ENCODE results near the gene CREB3L2. TPM values are rescaled to one million over a fixed set of nuclear protein-coding genes. Genes with fewer than 3 reads are reported as not detected.
A peak's percentile ranks its signal among the peaks of the same experiment; 100 is the strongest.

Gene CREB3L2
- total and polyA plus RNA-seq, 2 of the 13 experiments (the other 11 are each of a cell fraction or from before 2014, with no cell fraction given) = 22.1 to 41.1 TPM

DNA sequence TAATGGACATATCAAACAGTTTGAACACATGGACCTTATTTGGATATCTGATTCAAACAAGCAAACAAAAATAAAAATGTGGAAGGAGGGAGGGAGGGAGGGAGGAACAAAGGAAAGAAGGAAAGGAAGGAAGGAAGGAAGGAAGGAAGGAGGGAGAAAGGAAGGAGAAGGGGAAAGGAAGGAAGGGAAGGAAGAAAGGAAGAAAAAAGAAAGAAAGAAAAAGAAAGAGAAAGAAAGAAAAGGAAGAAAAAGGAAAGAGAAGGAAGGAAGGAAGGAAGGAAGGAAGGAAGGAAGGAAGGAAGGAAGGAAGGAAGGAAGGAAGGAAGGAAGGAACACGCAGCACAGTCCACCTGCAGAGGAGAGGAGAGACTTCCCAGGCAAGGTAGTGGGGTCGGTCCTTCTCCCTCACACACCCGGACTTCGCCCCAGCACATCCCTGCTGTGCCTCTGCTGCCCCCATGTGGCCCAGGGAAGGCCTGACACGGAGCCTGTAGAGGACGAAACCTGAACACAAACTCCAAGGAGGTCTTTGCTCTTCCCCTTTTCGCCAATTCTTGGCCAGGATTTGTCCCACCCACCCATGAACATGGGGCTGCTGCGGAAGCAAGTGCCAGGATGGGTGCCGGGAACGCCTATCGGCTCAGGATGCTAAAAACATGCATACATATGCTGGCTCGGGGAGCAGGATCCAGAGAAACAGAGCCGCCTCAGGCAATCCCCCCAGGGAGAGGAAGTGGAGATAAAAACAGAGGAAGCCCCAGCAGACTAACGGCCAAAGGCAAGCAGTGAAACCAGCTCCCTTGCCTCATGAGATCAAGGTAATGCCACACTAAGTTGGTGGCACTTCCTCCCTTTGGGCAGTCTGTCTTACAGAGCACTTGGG is 102.8 kb downstream of the CREB3L2 start (continued):
- TF ChIP-seq HNF4G (IDR thresholded peaks at IDR 0.05; ENCODE audit: borderline replicate concordance, low read depth, low read length) (peak; percentile 89), HNF4G (CRISPR knock-in tag; IDR thresholded peaks at IDR 0.05; ENCODE audit: borderline replicate concordance, low read depth) (peak; percentile 76; the same call in 1 of the 2 replicates), ZNF230 (CRISPR knock-in tag; IDR thresholded peaks at IDR 0.05) (peak; percentile 25; the same call in 1 of the 2 replicates), ZNF614 (CRISPR knock-in tag; IDR thresholded peaks at IDR 0.05; ENCODE audit: borderline replicate concordance) (peak; percentile 24; the same call in 1 of the 2 replicates), KDM2A (CRISPR knock-in tag; IDR thresholded peaks at IDR 0.05; ENCODE audit: borderline replicate concordance, low read depth) (peak; percentile 58; the same call in 1 of the 2 replicates), THAP11 (CRISPR knock-in tag; IDR thresholded peaks at IDR 0.05) (peak; percentile 23; the same call in 1 of the 2 replicates), HNF4A (CRISPR knock-in tag; IDR thresholded peaks at IDR 0.05) (peak; percentile 84)
- TF ChIP-seq, protein P1, sequence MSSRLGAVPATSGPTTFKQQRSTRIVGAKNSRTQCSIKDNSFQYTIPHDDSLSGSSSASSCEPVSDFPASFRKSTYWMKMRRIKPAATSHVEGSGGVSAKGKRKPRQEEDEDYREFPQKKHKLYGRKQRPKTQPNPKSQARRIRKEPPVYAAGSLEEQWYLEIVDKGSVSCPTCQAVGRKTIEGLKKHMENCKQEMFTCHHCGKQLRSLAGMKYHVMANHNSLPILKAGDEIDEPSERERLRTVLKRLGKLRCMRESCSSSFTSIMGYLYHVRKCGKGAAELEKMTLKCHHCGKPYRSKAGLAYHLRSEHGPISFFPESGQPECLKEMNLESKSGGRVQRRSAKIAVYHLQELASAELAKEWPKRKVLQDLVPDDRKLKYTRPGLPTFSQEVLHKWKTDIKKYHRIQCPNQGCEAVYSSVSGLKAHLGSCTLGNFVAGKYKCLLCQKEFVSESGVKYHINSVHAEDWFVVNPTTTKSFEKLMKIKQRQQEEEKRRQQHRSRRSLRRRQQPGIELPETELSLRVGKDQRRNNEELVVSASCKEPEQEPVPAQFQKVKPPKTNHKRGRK (CRISPR knock-in tag; IDR thresholded peaks at IDR 0.05) = peak; percentile 100
